NCI-H2171 treated with DMSO at 0.1 percent for 48 hours (cell line): ENCODE measurements around the gene SLC25A26.

Experiments
- DNase-seq: peaks from one replicate; lab custom pipeline; 2025; lab: John Stamatoyannopoulos, UW

Gene SLC25A26

GRCh38 chr3:66396888-66397287, 176.1 kb downstream of the SLC25A26 start:
- no peak for DNase-seq

DNA sequence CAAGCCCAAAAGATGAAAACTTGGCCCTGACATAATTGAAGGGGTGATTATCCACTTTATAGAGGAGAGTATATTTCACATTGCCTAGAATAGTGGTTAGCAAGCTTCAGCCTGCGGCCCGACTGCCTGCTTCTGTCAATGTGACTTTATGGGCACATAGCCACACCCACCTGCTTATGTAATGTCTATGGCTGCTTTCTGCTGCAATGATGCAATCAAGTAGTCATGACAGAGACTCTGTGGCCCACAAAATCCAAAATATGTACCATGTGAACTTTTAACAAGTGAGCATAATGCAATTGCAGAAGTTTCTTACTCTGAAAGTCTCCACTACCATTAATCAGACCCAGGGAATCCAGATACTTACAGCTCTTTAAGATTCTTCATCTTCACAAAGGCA, 176.9 kb downstream of the SLC25A26 start:
- DNase-seq: peak; percentile 3

- peak; percentile 92 for DNase-seq
These were observed 177.6 kb downstream of the SLC25A26 start for GRCh38 chr3:66398228-66399025.

GRCh38 chr3:66399529-66400232, 178.9 kb downstream of the SLC25A26 start:
- no peak for DNase-seq

DNA sequence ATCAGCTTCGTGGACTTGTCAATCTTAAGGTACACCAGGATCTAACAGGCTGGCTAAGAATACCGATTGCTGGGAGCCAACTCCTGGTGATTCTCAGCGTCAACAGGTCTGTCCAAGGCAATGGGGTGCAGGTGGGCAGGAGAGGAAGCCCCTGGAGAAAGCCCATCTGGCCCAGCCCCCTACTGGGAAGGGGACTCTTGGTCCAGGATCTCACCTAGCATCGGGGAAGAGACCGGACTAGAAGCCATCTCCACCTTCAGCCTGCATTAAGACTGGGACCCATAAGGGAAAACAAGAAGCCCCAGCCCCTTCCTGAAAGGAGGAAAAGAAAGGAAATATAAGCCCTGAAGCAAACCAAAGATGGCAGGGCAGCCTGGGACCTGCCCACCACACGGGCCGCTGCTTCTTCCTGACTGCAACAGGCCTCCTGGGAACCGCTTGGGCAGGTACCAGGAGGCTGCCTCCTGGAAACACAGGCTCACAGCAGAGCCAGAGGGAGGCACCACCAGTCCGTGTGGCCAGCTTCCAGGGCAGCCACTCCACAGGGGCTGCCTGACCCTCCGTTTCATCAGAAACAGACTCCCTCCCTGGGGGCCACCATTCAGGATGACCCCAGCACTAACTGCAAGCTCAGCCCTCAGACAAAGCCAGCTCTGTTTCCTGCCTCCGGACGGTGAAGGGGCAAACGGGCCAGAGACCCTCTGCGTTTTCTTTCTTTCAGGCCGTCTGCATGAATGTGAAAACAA, 179.8 kb downstream of the SLC25A26 start:
- DNase-seq: peak; percentile 38

DNA sequence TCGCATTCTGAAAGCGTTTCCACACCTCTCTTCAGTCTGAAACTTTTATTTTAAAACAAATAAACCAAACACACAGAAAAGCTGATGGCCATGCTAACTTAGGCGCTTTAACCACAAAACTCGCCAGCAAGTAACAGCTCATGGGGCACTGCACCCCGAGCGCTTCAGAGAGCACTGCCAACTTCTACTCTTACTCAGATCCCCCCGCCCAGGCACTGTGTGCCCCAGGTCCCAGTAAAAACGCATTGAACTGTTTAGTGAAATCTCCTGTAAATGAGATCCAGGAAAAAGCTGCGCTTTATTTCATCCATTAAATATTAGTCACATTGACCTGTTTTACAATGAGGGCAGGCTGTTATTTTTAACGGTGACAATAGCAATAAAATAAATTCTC, 180.4 kb downstream of the SLC25A26 start:
- no peak for DNase-seq

DNA sequence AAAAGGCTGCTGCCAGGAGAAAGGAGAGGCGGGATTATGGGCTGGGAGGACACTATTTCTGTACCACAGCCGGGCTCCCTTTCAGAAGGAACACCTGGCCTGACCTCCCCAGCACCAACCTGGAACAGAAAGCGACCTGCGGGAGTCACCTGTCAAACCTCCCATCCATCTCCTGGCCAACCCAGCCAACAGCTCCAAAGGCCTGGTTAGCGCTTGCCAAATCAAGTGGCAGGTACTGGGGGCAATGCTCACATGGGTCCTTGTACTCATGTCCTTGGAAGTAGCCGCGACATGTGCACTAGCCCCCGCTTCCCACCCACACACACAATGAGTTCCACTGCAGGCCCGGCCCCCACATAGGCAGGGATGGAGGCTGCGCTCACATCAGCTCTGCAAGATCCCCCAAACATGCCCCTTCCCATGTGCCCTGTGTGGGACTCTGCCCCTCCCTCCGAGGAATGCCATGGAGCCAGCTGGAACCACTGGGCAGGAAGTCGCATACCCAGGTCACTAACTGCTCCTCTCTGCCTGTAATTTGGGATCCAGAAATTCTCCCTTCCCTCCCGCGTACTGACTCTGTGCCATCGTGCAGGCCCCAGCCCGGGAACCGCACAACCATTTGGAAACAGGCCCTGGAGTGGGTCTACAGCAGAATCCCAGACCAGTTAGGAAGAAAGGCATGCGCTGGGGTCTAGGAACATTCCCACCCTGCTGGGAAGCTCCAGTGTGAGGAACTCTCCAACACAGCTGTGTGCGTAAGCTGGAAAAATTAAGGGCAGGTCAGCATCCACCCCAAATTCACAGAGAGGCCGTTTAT, 181.1 kb downstream of the SLC25A26 start:
- peak; percentile 17 for DNase-seq

DNA sequence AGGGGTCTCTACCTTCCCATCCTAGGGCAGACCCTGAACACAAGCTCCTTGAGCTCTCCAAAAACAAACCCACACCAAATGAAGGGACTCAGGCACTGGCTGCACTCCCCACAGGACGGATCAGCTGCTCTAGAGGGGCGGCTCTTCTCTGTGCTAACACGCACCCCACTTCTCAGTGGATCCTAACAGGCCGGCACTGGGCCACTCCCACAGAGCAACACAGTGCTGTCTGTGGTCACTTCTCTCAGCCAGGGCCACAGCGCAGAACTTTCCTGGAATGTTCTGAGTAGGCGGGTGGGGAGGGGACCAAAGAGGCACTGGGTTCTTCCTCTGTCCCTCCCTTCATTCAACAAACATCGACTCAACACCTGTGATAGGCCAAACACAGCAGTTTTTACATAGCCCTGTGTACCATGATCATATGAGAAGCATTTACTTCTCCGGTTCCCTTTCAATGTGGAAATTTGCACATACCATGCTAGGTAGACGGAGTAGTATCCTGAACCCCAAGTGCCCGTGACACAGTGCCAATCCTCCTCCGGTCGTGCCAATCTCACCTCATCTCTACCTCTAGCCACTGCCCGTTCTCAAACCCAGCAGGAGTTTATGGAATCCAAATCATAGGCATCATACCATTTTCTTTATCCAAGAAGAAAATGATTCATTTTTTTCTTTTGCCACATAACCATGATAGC, 181.9 kb downstream of the SLC25A26 start:
- no peak for DNase-seq

GRCh38 chr3:66403323-66403990, 182.7 kb downstream of the SLC25A26 start:
- no peak for DNase-seq

DNA sequence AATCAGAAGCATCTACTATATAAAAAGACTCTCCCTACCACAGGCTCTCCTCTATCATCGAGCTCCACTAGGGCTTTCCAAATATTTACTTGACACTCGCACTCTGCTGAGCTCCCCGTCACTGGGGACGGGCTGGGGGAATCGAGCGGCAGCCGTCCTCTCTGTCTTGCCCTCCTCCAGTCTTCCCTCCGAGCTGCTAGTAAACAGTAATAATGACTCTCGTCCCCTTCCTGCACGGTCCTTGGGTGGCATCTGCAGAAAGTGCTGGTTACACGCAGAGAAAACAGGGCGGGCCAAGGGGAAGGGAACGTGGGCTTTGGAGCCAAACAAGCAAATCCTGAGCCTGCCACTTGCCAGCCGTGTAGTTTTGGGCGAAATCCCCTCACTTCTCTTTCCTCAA, 183.4 kb downstream of the SLC25A26 start:
- no peak for DNase-seq

GRCh38 chr3:66404903-66405700, 184.3 kb downstream of the SLC25A26 start:
- DNase-seq: no peak

DNA sequence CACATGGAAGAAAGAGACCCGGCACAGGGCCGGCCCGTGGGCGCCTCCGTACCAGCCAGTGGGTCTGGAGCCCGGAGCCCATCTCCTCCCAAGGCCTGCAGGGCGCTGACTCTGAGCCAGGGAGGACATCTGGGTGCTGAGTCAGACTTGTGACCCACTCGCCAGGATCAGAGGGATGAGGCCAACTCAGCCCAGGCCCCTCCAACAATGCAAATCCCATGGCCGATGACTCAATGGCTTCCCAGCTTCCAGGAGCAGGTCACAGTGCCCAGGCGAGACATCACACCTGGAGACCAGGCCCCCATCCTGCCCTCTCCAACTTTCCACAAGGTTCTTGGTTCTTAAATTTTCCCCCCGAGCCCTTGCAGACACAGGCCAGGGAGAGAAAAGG, 184.9 kb downstream of the SLC25A26 start:
- DNase-seq: no peak

- no peak for DNase-seq
These were observed 185.4 kb downstream of the SLC25A26 start for GRCh38 chr3:66406163-66406562.

DNA sequence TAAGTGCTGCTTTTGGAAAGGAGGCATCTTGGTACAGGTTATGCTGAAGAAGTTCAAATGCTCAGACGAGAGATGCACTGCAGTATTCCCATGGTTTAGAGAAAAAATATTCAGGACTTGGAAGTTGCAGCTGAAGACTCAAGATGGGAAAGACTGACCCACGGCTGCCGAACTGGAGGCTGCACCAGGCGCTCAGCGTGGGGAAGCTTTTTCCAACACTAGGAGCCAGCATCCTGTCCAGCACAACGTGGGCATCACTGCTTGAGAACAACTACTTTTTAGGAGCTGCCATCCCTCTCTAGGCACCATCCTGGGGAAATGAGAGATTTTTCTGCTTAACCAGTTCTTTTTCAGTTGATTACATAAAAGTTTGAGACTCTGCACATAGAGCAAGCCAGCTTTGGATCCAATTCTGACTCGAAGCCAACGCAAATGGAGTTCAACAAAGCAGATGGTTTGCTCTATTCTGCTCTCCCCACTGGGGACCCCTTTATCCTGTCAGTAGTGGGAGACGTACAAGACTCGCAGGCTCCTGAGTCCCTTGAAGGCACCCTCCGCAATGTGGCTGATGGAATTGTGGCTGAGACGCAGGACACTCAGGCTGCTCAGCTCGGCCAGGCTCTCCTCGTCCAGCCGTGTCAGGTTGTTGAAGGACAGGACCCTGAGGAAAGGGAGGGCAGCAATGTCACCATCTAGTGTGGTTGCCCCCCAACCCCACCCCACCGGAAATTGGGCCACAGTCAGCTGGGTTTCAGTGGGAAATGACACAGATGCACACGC, 186.2 kb downstream of the SLC25A26 start:
- no peak for DNase-seq

DNA sequence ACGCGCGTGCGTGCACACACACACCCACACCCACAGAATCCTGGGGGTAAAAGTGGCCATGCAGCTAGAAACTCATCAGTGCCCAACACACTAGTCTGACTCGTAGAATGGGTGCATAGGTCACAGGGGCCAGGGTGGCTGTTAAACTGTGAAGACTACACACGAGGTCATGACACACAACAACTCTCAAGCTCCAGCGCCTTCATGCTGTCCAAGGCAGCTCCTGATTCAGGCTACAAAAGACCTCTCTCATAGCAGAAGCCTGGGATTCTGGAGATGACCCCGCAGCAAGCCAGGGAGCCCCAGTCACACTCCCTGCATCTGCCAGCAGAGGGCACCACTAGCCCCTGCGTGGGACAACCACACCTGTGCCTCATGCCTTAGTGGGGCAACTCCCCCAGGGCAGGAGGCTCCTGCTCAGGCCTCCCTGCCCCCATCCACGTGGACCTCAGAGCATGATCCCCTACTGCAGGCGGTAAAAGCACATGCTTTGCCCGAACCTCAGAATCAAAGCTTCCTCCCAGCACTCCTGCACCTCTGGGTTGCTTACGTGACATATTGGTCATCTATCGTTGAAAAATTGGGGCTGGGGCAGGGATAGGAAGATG, 186.9 kb downstream of the SLC25A26 start:
- no peak for DNase-seq

DNA sequence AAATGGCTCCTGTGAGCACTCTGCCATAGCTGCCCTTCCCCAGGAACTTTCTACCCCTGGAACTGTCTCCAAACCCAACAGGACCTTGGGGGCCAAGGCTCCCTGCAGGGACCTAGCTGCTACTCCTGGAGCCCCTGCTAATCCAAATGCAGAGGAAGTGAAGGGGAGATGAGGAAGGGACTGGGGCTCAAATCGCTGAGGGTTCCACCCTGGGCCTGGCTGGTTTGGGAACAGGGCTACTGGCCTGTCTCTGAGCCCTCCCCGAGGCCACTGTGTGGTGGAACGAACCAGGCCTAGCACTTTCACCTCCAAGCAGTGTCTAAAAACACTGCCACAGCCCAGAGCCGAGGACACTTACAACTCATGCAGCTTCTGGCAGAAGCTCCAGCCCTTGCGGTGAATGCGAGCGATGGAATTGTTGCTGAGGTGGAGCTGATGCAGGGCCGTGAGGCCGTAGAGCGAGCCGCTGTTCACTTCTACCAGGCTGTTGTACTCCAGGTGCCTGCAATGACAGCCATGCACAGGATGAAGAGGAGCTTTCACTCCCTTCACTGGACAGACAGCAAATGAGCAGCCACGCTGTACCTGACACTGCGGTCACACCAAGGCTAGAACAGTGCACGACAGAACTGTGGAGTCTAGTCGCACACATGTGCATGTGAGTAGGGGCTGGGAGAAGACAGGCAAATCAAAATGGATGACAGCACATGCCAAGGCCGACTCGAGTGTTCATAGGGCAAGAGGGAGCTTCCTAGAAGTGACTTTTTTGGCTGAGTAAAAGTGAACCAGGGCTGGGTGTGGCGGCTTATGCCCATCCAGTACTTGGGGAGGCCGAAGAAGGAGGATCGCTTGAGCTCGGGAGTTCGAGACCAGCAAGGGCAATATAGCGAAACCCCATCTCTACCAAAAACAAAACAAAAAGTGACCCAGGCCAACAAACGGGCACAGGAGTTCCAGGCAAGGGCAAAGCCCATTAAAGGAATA, 189.3 kb downstream of the SLC25A26 start:
- DNase-seq: no peak

GRCh38 chr3:66410976-66411375, 190.2 kb downstream of the SLC25A26 start:
- DNase-seq: no peak
